HS-27A (cell line): ENCODE data around the gene SLC10A6.
A peak's percentile ranks its signal among the peaks of the same experiment; 100 is the strongest.
"Not testable (repeated sequence)": the region's sequence is repeated elsewhere in the genome, so short reads cannot be mapped to it uniquely, and the experiment has no call there.

ENCODE experiments used
- DNase-seq: peaks from one replicate; pipeline ENCODE4 v3.0.0-alpha.2; 2012; ENCODE audit warnings: low read depth, missing footprints

The SLC10A6 gene

GRCh38 chr4:86848732-86849619 lies at the start of gene SLC10A6:
SLC10A6 (minus strand) TSS chr4:86849384; CDS start chr4:86849115, 269 bp downstream.
- DNase-seq: no peak

GRCh38 chr4:86898562-86898961 lies 49.4 kb upstream of the SLC10A6 start:
- DNase-seq: no peak

- no peak for DNase-seq
Observed at GRCh38 chr4:86896596-86896995, 47.4 kb upstream of the SLC10A6 start.

GRCh38 chr4:86895692-86896488 lies 46.7 kb upstream of the SLC10A6 start:
- no peak for DNase-seq

- peak; percentile 15 for DNase-seq
Observed at GRCh38 chr4:86894455-86894854, 45.3 kb upstream of the SLC10A6 start.

GRCh38 chr4:86893136-86893535 lies 44.0 kb upstream of the SLC10A6 start:
- DNase-seq: no peak

GRCh38 chr4:86892636-86892960 lies 43.4 kb upstream of the SLC10A6 start:
- DNase-seq: no peak

- peak; percentile 39 for DNase-seq
Observed at GRCh38 chr4:86891762-86892635, 42.8 kb upstream of the SLC10A6 start, which contains the start of gene C4orf36. C4orf36 (minus strand) TSS chr4:86892422; CDS start chr4:86891520, 902 bp downstream.

- DNase-seq: no peak
Observed at GRCh38 chr4:86890790-86891189, 41.6 kb upstream of the SLC10A6 start.

GRCh38 chr4:86879641-86880040 lies 30.5 kb upstream of the SLC10A6 start:
- no peak for DNase-seq

GRCh38 chr4:86878640-86879039 lies 29.5 kb upstream of the SLC10A6 start:
- no peak for DNase-seq

- no peak for DNase-seq
Observed at GRCh38 chr4:86876894-86877685, 27.9 kb upstream of the SLC10A6 start.

- not testable (repeated sequence) for DNase-seq
Observed at GRCh38 chr4:86875436-86875835, 26.3 kb upstream of the SLC10A6 start.

- no peak for DNase-seq
Observed at GRCh38 chr4:86872135-86872534, 23.0 kb upstream of the SLC10A6 start.

GRCh38 chr4:86870442-86871069 lies 21.4 kb upstream of the SLC10A6 start:
- no peak for DNase-seq

- DNase-seq: no peak
Observed at GRCh38 chr4:86857341-86858052, 8.3 kb upstream of the SLC10A6 start.

- no peak for DNase-seq
Observed at GRCh38 chr4:86856896-86857295, 7.7 kb upstream of the SLC10A6 start.

- DNase-seq: no peak
Observed at GRCh38 chr4:86855572-86855971, 6.4 kb upstream of the SLC10A6 start.

GRCh38 chr4:86853209-86853608 lies 4.0 kb upstream of the SLC10A6 start:
- no peak for DNase-seq

GRCh38 chr4:86848136-86848535 lies 1.0 kb downstream of the SLC10A6 start:
- no peak for DNase-seq
